Neuronal stem cell (in vitro differentiated cells): ENCODE measurements around the gene C17orf113.
A peak's percentile ranks its signal among the peaks of the same experiment; 100 is the strongest.

Experiments used
- DNase-seq: peaks from one replicate; pipeline ENCODE4 v3.0.0-alpha.2; 2013; ENCODE audit warnings: low spot score
- H2AFZ ChIP-seq: one replicate; pipeline ENCODE4 v1.6.1; 2013; ENCODE audit warnings: mild to moderate bottlenecking, low read length, inconsistent platforms
- H2AK5ac ChIP-seq: 2 replicates; pipeline ENCODE4 v1.6.1; 2013; ENCODE audit warnings: low read depth, mild to moderate bottlenecking, inconsistent platforms, low read length, moderate library complexity, mixed read lengths
- H2BK120ac ChIP-seq: 2 replicates; pipeline ENCODE4 v1.6.1; 2013; ENCODE audit warnings: low read depth, mild to moderate bottlenecking, inconsistent platforms, low read length, moderate library complexity, mixed read lengths
- H2BK12ac ChIP-seq: one replicate; pipeline ENCODE4 v1.6.1; 2013; ENCODE audit warnings: low read length, inconsistent platforms
- H2BK15ac ChIP-seq: 2 replicates; pipeline ENCODE4 v1.6.1; 2013; ENCODE audit warnings: mild to moderate bottlenecking, low read length, inconsistent platforms, mixed read lengths
- H2BK5ac ChIP-seq: one replicate; pipeline ENCODE4 v1.6.1; 2013; ENCODE audit warnings: inconsistent platforms, mild to moderate bottlenecking, low read length, moderate library complexity
- H3K14ac ChIP-seq: one replicate; pipeline ENCODE4 v1.6.1; 2013; ENCODE audit warnings: low read length, inconsistent platforms
- H3K18ac ChIP-seq: 2 replicates; pipeline ENCODE4 v1.6.1; 2013; ENCODE audit warnings: low read length, inconsistent platforms
- H3K23ac ChIP-seq: 2 replicates; pipeline ENCODE4 v1.6.1; 2013; ENCODE audit warnings: low read depth, mild to moderate bottlenecking, mixed read lengths, low read length, inconsistent platforms; ENCODE audit not compliant: poor library complexity
- H3K27ac ChIP-seq: replicated peaks from 3 replicates; pipeline ENCODE4 v1.5.1; 2013; ENCODE audit warnings: low read length, inconsistent platforms
- H3K27me3 ChIP-seq, 3 experiments: 2 replicates each; pipeline ENCODE4 v1.6.1; 2013; ENCODE audit warnings: low read length in 3 of 3, mild to moderate bottlenecking in 2 of 3, inconsistent platforms in 1 of 3, low read depth in 1 of 3, mixed read lengths in 1 of 3, moderate library complexity in 1 of 3; ENCODE audit not compliant: control insufficient read depth in 3 of 3, insufficient read depth in 3 of 3
- H3K36me3 ChIP-seq, 2 donors: replicated peaks in 1 of 2; 2 replicates each; pipeline ENCODE4 v1.6.1; 2013; ENCODE audit warnings: low read length in 2 of 2; ENCODE audit not compliant: control insufficient read depth in 2 of 2, insufficient read depth in 2 of 2
- H3K4ac ChIP-seq: 2 replicates; pipeline ENCODE4 v1.6.1; 2013; ENCODE audit warnings: inconsistent platforms, mild to moderate bottlenecking, low read length, moderate library complexity
- H3K4me1 ChIP-seq, 2 donors: 1 replicate in 1 of 2; 2 replicates in 1 of 2; pipeline ENCODE4 v1.6.1; 2013; ENCODE audit warnings: low read length in 2 of 2, low read depth in 1 of 2; ENCODE audit not compliant: control insufficient read depth in 2 of 2, insufficient read depth in 1 of 2
- H3K4me2 ChIP-seq: one replicate; pipeline ENCODE4 v1.6.1; 2013; ENCODE audit warnings: mild to moderate bottlenecking, low read length, inconsistent platforms; ENCODE audit not compliant: insufficient read depth, poor library complexity, severe bottlenecking
- H3K4me3 ChIP-seq, 2 donors: 2 replicates each; pipeline ENCODE4 v1.5.1; 2013; ENCODE audit warnings: low read length in 2 of 2, mild to moderate bottlenecking in 2 of 2, inconsistent platforms in 1 of 2, moderate library complexity in 1 of 2
- H3K79me1 ChIP-seq: one replicate; pipeline ENCODE4 v1.6.1; 2013; ENCODE audit warnings: low read depth, mild to moderate bottlenecking, inconsistent platforms, low read length, moderate library complexity
- H3K9ac ChIP-seq: one replicate; pipeline ENCODE4 v1.6.1; 2013; ENCODE audit warnings: mild to moderate bottlenecking, low read depth, low read length, inconsistent platforms; ENCODE audit not compliant: poor library complexity
- H3K9me3 ChIP-seq, 2 donors: replicated peaks in 1 of 2; 2 replicates each; pipeline versions ENCODE3 to v1.6.1; 2013; ENCODE audit warnings: low read length in 2 of 2, mild to moderate bottlenecking in 2 of 2, inconsistent platforms in 1 of 2, low read depth in 1 of 2, mixed read lengths in 1 of 2, moderate library complexity in 1 of 2; ENCODE audit not compliant: control insufficient read depth in 2 of 2, insufficient read depth in 1 of 2
- H4K8ac ChIP-seq: one replicate; pipeline ENCODE4 v1.6.1; 2013; ENCODE audit warnings: low read depth, mild to moderate bottlenecking, inconsistent platforms, low read length, moderate library complexity
- H4K91ac ChIP-seq: one replicate; pipeline ENCODE4 v1.6.1; 2013; ENCODE audit warnings: low read length, low read depth, mild to moderate bottlenecking, inconsistent platforms; ENCODE audit not compliant: poor library complexity
- WGBS, 2 donors: extraction: QIAGEN DNeasy Blood & Tissue Kit; methylation state at CpG; one replicate each; pipeline ENCODE4 v1.1.7; 2013; ENCODE audit warnings: missing lambda C conversion rate in 2 of 2, mixed read lengths in 1 of 2; ENCODE audit not compliant: insufficient read length in 2 of 2, insufficient replicate concordance in 1 of 2; ENCODE audit errors: extremely low coverage in 2 of 2; 5-methylcytosine and 5-hydroxymethylcytosine counted together

C17orf113 gene

GRCh38 chr17:42071810-42072209, 21.4 kb upstream of the C17orf113 start:
- H3K27me3 ChIP-seq: peaks cover 0 to 74% (median 28%) of the 10 kb centered on the region in 3 experiments
- WGBS, 2 donors: no CpG with 5 or more reads among the region's 3 CpGs
- no peak for DNase-seq

GRCh38 chr17:42068979-42069378, 18.6 kb upstream of the C17orf113 start:
- Histone ChIP-seq H3K4ac (no peak overlapping the region), H2BK15ac (no peak overlapping the region), H3K27ac (no peak overlapping the region), H3K9ac (no peak overlapping the region), H2BK5ac (no peak overlapping the region), H3K36me3 (no peaks in the 10 kb centered on the region), H4K91ac (no peak overlapping the region), H2BK12ac (no peak overlapping the region), H3K4me2 (no peak overlapping the region), H3K18ac (no peak overlapping the region), H4K8ac (no peak overlapping the region), H3K27me3 (peaks cover 0 to 62% (median 27%) of the 10 kb centered on the region in 3 experiments), H3K79me1 (no peaks in the 10 kb centered on the region), H3K14ac (no peak overlapping the region), H2AK5ac (no peak overlapping the region), H3K23ac (no peak overlapping the region), H3K9me3 (no peaks in the 10 kb centered on the region), H3K4me3 (no peak overlapping the region), H3K4me1 (peaks cover 2 to 8% of the 10 kb centered on the region in 2 donors), H2BK120ac (no peak overlapping the region), H2AFZ (no peak overlapping the region)
- no CpG with 5 or more reads among the region's 3 CpGs for WGBS, 2 donors
- DNase-seq: no peak

More at GRCh38 chr17:42071810-42072209, 21.4 kb upstream of the C17orf113 start:
- peak overlapping the region; percentile 87 for H2AFZ ChIP-seq
- H3K4me3 ChIP-seq: no peak overlapping the region
- H4K91ac ChIP-seq: no peak overlapping the region
- peak overlapping the region; percentile 83 for H2AK5ac ChIP-seq
- H3K9me3 ChIP-seq: no peaks in the 10 kb centered on the region
- H3K79me1 ChIP-seq: no peaks in the 10 kb centered on the region
- H3K4me2 ChIP-seq: peak overlapping the region; percentile 84
- H3K4me1 ChIP-seq: peaks cover 0 to 6% of the 10 kb centered on the region in 2 donors
- H2BK5ac ChIP-seq: no peak overlapping the region
- no peak overlapping the region for H3K9ac ChIP-seq
- H3K18ac ChIP-seq: peak overlapping the region; percentile 72
- H2BK120ac ChIP-seq: no peak overlapping the region
- no peak overlapping the region for H3K14ac ChIP-seq
- no peak overlapping the region for H4K8ac ChIP-seq
- no peak overlapping the region for H3K27ac ChIP-seq
- H3K23ac ChIP-seq: no peak overlapping the region
- no peaks in the 10 kb centered on the region for H3K36me3 ChIP-seq
- no peak overlapping the region for H3K4ac ChIP-seq
- H2BK15ac ChIP-seq: peak overlapping the region; percentile 0
- no peak overlapping the region for H2BK12ac ChIP-seq

GRCh38 chr17:42067371-42068091, 17.1 kb upstream of the C17orf113 start:
- DNase-seq: peak; percentile 63
- no peak overlapping the region for H2BK120ac ChIP-seq
- no peaks in the 10 kb centered on the region for H3K9me3 ChIP-seq
- H2AK5ac ChIP-seq: no peak overlapping the region
- no CpG with 5 or more reads among the region's 12 CpGs for WGBS, 2 donors
- H3K79me1 ChIP-seq: no peaks in the 10 kb centered on the region
- no peaks in the 10 kb centered on the region for H3K36me3 ChIP-seq
- H2BK12ac ChIP-seq: peak overlapping the region; percentile 69
- H2BK5ac ChIP-seq: no peak overlapping the region
- H3K23ac ChIP-seq: peak overlapping the region; percentile 34
- H4K91ac ChIP-seq: no peak overlapping the region
- H2BK15ac ChIP-seq: no peak overlapping the region
- no peak overlapping the region for H3K14ac ChIP-seq
- peaks cover 5 to 15% of the 10 kb centered on the region in 2 donors for H3K4me1 ChIP-seq
- no peak overlapping the region for H3K4ac ChIP-seq
- no peak overlapping the region for H3K4me2 ChIP-seq
- H3K27me3 ChIP-seq: peaks cover 0 to 47% (median 15%) of the 10 kb centered on the region in 3 experiments
- H3K18ac ChIP-seq: no peak overlapping the region
- no peak overlapping the region for H3K27ac ChIP-seq
- H3K9ac ChIP-seq: peak overlapping the region; percentile 70
- H3K4me3 ChIP-seq: no peak overlapping the region
- H4K8ac ChIP-seq: no peak overlapping the region
- H2AFZ ChIP-seq: no peak overlapping the region

- Histone ChIP-seq H3K4me2 (no peak overlapping the region), H2BK5ac (no peak overlapping the region), H3K36me3 (no peaks in the 10 kb centered on the region), H3K9me3 (no peaks in the 10 kb centered on the region), H2BK120ac (no peak overlapping the region), H3K27me3 (peaks cover 0 to 24% (median 0%) of the 10 kb centered on the region in 3 experiments), H3K27ac (no peak overlapping the region), H4K91ac (no peak overlapping the region), H3K14ac (no peak overlapping the region), H2BK12ac (no peak overlapping the region), H3K79me1 (no peaks in the 10 kb centered on the region), H2AK5ac (no peak overlapping the region), H2BK15ac (no peak overlapping the region), H3K4me3 (no peak overlapping the region), H4K8ac (no peak overlapping the region), H3K4me1 (peaks cover 5 to 9% of the 10 kb centered on the region in 2 donors), H3K18ac (no peak overlapping the region), H2AFZ (no peak overlapping the region), H3K4ac (no peak overlapping the region), H3K23ac (no peak overlapping the region), H3K9ac (no peak overlapping the region)
- no peak for DNase-seq
- no CpG with 5 or more reads among the region's 2 CpGs for WGBS, 2 donors
These were observed 14.8 kb upstream of the C17orf113 start for GRCh38 chr17:42065201-42065600.
